Measurements from ENCODE around the gene KRTAP26-1.

KRTAP26-1 gene, protein sequence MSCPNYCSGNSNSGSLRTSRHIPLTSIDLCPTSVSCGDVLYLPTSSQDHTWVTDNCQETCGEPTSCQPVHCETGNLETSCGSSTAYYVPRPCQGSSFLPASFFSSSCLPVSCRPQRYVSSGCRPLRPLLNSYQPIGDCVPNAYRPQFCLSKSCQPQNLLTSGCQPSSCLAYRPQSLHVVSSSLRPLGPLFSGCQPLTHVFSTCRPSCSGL

GRCh38 chr21:30320215-30320614 lies at the start of gene KRTAP26-1:
TSS of gene KRTAP26-1 (minus strand) at chr21:30320315. CDS start at chr21:30320035, 280 bp downstream.
- no peak for DNase-seq (ENCODE audit: low read depth, low spot score)

DNA sequence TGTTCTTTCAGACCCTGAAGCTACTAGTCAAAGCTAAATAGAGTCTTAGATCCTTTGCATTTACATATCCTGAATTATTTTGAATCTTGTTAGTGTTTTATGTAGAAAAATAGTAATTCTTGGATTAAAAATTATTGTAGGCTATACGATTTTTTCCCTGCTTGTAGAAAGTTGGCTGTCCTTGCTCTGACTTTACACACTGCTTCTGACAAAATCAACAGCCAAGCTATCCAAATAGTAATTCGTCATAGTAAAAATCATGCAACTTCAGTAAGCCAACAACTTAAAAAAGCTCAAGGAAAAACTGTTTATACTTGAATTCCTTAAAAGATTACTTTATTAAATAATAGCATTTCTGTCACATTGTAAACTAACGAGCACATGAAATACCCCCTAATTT lies 35.8 kb upstream of the KRTAP26-1 start:
- no peak for DNase-seq (ENCODE audit: low read depth, low spot score)

- DNase-seq (ENCODE audit: low read depth, low spot score), result no peak
Measured at GRCh38 chr21:30354308-30355005, 34.3 kb upstream of the KRTAP26-1 start.

GRCh38 chr21:30351534-30351933 lies 31.4 kb upstream of the KRTAP26-1 start:
- no peak for DNase-seq (ENCODE audit: low read depth, low spot score)

DNA sequence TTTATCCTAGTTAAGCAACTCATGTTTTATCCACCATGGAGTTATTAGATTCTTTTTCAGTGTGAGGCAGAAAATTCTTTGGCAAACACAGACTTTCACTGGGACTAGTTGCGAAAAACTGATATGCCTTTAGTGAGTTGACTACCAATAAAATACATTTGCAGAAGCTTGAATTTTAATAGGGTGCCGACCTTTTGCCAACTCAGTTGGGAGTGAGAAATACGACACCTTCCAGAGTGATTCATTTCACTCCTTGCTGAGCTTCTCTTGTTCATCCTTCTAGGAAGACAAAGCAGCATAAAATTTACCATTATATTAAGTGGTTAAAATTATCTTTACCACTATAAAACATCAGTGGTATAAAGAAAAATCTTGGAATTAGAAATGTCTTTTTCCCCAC lies 29.5 kb upstream of the KRTAP26-1 start:
- no peak for DNase-seq (ENCODE audit: low read depth, low spot score)

GRCh38 chr21:30348506-30348905 lies 28.4 kb upstream of the KRTAP26-1 start, which contains the start of gene KRTAP23-1:
TSS of gene KRTAP23-1 (minus strand) at chr21:30348606. CDS start at chr21:30348606, 0 bp downstream.
- DNase-seq (ENCODE audit: low read depth, low spot score), result no peak

DNA sequence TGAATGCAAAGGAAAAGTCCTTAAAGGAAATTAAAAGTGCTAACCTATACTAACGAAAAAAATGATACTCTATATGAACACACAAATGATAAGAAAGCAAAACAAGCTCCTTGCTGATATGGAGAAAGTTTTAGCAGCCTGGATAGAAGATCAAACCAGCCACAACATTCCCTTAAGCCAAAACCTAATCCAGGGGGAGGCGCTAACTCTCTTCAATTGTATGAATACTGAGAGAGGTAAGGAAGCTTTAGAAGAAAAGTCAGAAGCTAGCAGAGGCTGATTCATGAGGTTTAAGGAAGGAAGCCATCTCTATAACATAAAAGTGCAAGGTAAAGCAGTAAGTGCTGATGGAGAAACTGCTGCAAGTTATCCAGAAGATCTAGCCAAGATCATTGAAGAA lies 24.9 kb upstream of the KRTAP26-1 start:
- no peak for DNase-seq (ENCODE audit: low read depth, low spot score)

- DNase-seq (ENCODE audit: low read depth, low spot score), result no peak
Measured at GRCh38 chr21:30340714-30341573, 20.8 kb upstream of the KRTAP26-1 start.

DNA sequence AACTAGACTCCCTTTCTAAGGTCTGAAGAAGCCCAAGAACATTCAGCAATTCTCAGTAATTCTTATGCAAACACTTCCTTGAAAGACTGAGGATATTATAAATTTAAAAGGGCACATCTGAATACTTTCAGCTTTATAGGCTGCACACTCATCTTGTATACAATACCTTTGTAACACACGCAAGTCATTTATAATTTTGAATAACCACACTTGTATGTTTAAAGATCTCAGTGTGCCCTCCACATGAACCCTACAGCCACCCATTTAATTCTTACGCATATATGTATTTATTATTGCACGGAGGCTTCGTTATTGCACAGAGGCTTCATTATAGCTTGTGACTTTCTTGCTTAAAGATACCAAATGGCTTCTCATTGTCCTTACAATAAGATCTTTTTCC lies 18.6 kb upstream of the KRTAP26-1 start:
- no peak for DNase-seq (ENCODE audit: low read depth, low spot score)

DNA sequence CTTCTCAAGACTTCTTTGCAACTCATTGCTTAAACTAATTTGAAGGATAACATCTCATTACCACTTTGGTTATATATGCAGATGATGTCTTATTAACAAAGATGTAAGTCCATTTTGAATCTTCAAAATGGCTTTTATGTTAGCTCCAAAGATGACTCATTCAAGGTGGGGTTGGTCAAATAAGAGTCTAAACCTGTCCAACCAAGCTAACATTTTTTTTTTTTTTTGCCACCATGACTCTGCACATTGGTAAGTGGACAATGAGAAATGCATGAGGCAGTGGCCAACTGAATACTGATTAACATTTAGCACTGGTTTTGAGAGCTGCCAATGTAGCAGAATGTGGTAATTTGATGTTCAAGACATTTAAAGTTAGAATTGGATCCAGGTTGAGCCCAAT lies 17.7 kb upstream of the KRTAP26-1 start:
- DNase-seq (ENCODE audit: low read depth, low spot score), result no peak

DNA sequence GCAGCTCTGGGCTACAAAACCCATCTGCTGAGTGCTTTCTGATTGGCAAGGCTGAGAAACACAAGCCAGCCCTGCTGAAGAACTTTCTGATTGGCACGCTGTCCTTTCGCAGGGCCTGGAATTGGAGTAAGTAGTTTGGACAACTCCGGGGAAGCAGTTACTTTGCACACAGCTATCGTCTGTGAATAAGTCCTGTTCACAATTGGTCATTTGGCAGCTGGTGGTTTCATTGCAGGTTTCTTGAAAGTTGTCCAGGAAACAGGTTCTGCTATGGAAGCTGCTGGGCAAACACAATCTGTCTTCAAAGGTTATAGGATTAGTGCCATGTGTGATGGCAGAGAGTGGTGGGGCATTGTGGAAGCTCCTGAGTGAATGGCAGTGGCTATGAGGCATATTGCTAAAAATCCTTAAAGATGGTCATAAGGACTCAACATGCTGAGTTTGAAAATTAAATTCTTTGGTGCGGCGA lies 17.2 kb upstream of the KRTAP26-1 start, which contains the start of gene KRTAP27-1:
Gene KRTAP27-1 (minus strand): TSS at position 419 of the 469 bp plus-strand sequence. CDS start 26 bp downstream, at position 393.
- no peak for DNase-seq (ENCODE audit: low read depth, low spot score)

GRCh38 chr21:30336596-30336995 lies 16.5 kb upstream of the KRTAP26-1 start:
- no peak for DNase-seq (ENCODE audit: low read depth, low spot score)

- no peak for DNase-seq (ENCODE audit: low read depth, low spot score)
Measured at GRCh38 chr21:30333736-30334135, 13.6 kb upstream of the KRTAP26-1 start.

GRCh38 chr21:30332681-30333080 lies 12.6 kb upstream of the KRTAP26-1 start:
- no peak for DNase-seq (ENCODE audit: low read depth, low spot score)

- DNase-seq (ENCODE audit: low read depth, low spot score), result no peak
Measured at GRCh38 chr21:30329203-30329875, 9.2 kb upstream of the KRTAP26-1 start.

GRCh38 chr21:30326390-30326789 lies 6.3 kb upstream of the KRTAP26-1 start:
- no peak for DNase-seq (ENCODE audit: low read depth, low spot score)

- no peak for DNase-seq (ENCODE audit: low read depth, low spot score)
Measured at GRCh38 chr21:30315701-30316100, 4.4 kb downstream of the KRTAP26-1 start.

GRCh38 chr21:30306884-30307283 lies 13.2 kb downstream of the KRTAP26-1 start:
- DNase-seq (ENCODE audit: low read depth, low spot score), result no peak

DNA sequence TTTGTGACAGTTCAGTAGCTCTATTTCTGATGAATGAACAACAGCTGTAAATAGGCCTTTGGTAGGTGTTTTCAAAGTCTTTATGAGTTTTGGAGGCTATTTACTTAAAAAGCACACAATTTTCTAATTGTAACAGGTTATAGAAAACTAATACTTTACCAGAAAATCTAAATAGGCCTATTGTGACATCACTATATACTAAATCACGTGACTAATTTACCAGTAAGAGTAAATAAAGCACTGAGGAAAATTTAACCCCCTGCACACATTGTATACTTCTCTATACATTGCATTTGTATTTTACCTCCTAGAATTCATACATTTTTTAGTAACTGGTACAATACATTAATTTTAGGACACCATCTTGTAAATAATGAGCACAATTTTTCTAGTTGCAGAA lies 15.0 kb downstream of the KRTAP26-1 start:
- no peak for DNase-seq (ENCODE audit: low read depth, low spot score)

- DNase-seq (ENCODE audit: low read depth, low spot score), result no peak
Measured at GRCh38 chr21:30289215-30289614, 30.9 kb downstream of the KRTAP26-1 start, which contains the start of gene KRTAP25-1. TSS of gene KRTAP25-1 (minus strand) at chr21:30289514. CDS start at chr21:30289490, 24 bp downstream.

DNA sequence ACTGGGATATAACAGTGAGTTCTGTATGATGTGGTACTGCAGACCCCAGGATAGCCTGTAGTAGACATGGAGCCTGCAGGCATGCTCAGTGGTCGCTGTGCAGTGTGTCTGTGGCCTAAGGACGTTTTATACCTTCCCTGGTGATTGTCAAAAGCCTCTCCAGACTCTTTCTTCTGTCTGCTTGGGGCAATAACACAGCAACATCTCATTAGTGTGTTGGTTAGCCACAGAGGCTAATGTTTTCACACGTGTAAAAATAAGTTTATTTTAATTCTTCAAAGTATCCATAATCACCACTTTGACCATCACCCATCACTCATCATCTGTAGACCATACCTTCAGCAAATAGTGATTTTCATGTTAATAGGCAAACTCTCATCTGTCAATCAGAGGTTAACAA lies 37.3 kb downstream of the KRTAP26-1 start, which contains the start of gene KRTAP24-1:
Gene KRTAP24-1 (minus strand): TSS at position 101 of the 400 bp plus-strand sequence. CDS start 18 bp downstream, at position 83.
- DNase-seq (ENCODE audit: low read depth, low spot score), result no peak

All from activated naive CD8-positive, alpha-beta T cell treated with anti-CD3 and anti-CD28 coated beads, Interleukin-2, amount 50 U/mL, for 16 hours (primary cell).